Chondrocyte (in vitro differentiated cells): ENCODE measurements around the gene MIPOL1. TPM values are rescaled to one million over a fixed set of nuclear protein-coding genes. Genes with fewer than 3 reads are reported as not detected.
"Not testable (repeated sequence)": the region's sequence is repeated elsewhere in the genome, so short reads cannot be mapped to it uniquely, and the experiment has no call there.

Experiments
- DNase-seq: peaks from one replicate; pipeline ENCODE4 v3.0.0; 2021; ENCODE audit warnings: mixed read lengths, low spot score
- H3K27ac Mint-ChIP-seq: one replicate; pipeline ENCODE4 v1.8.0; 2021; ENCODE audit warnings: mild to moderate bottlenecking, moderate library complexity, mixed read lengths; ENCODE audit not compliant: unreplicated experiment
- H3K27me3 Mint-ChIP-seq: 2 replicates; pipeline ENCODE4 v1.8.0; 2021; ENCODE audit warnings: low read depth, mixed read lengths
- H3K36me3 Mint-ChIP-seq: 2 replicates; pipeline ENCODE4 v1.8.0; 2021; ENCODE audit warnings: low read depth, mixed read lengths
- H3K4me1 Mint-ChIP-seq: 2 replicates; pipeline ENCODE4 v1.8.0; 2021; ENCODE audit warnings: low read depth, mild to moderate bottlenecking, mixed read lengths
- H3K4me3 Mint-ChIP-seq: one replicate; pipeline ENCODE4 v1.8.0; 2021; ENCODE audit warnings: mild to moderate bottlenecking, moderate library complexity, mixed read lengths; ENCODE audit not compliant: unreplicated experiment
- H3K9me3 Mint-ChIP-seq: 2 replicates; pipeline ENCODE4 v1.8.0; 2021; ENCODE audit warnings: low read depth, mixed read lengths
- total RNA-seq: library from RNA; stranded (reverse); gene quantifications from 3 replicates; pipeline ENCODE4 v1.2.1, GENCODE V29; 2021
- TF ChIP-seq, protein P1 (sequence below): fragments of 200-600 bp; sonication (generic); IDR thresholded peaks from 2 replicates; pipeline ENCODE4 v1.5.0; 2021; ENCODE audit warnings: antibody characterized with exemption, mild to moderate bottlenecking, moderate library complexity

Gene MIPOL1
- total RNA-seq, 1 donor from 2014 or later: 9.8 TPM

DNA sequence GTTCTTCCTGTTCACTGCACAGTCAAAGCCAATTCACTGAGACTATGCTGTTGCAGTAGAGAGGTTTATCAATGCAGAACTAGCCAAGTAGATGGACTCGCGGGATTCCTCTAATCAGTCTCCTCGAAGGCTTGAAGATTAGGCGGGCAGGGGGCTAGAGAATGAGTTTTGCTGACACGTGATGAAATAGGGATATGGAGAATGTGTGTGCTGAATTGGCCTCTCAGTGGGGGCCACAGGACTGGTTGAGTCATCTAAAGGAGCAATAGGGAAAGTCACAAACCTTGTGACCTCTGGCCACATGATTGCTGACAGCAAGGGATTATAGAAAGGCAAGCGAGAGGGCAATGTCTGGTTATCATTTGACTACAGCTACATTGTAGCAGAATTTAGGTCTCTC lies 12.7 kb downstream of the MIPOL1 start:
- Mint-ChIP-seq H3K4me3 (no peak overlapping the region), H3K36me3 (peaks cover 5% of the 10 kb centered on the region), H3K9me3 (peaks cover 9% of the 10 kb centered on the region), H3K4me1 (peaks cover 15% of the 10 kb centered on the region), H3K27ac (no peak overlapping the region), H3K27me3 (no peaks in the 10 kb centered on the region)
- DNase-seq: no peak
- TF ChIP-seq, protein P1, sequence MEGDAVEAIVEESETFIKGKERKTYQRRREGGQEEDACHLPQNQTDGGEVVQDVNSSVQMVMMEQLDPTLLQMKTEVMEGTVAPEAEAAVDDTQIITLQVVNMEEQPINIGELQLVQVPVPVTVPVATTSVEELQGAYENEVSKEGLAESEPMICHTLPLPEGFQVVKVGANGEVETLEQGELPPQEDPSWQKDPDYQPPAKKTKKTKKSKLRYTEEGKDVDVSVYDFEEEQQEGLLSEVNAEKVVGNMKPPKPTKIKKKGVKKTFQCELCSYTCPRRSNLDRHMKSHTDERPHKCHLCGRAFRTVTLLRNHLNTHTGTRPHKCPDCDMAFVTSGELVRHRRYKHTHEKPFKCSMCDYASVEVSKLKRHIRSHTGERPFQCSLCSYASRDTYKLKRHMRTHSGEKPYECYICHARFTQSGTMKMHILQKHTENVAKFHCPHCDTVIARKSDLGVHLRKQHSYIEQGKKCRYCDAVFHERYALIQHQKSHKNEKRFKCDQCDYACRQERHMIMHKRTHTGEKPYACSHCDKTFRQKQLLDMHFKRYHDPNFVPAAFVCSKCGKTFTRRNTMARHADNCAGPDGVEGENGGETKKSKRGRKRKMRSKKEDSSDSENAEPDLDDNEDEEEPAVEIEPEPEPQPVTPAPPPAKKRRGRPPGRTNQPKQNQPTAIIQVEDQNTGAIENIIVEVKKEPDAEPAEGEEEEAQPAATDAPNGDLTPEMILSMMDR: no peak

DNA sequence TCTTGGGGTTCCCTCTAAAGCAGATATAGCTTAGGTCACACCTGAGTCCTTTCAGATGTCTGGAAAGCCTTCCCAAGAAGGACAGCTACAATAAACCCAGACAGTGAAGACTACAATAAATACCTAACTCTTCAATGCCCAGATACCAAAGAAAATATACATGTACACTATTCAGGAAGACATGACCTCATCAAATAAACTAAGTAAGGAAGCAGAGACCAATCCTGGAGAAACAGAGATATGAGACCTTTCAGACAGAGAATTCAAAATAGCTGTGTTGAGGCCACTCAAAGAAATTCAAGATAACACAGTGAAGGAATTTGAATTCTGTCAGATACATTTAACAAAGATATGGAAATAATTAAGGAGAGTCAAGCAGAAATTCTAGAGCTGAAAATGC lies 15.3 kb downstream of the MIPOL1 start:
- Mint-ChIP-seq H3K4me1 (peaks cover 15% of the 10 kb centered on the region), H3K27me3 (no peaks in the 10 kb centered on the region), H3K27ac (no peak overlapping the region), H3K4me3 (no peak overlapping the region), H3K36me3 (peaks cover 5% of the 10 kb centered on the region), H3K9me3 (peaks cover 5% of the 10 kb centered on the region)
- DNase-seq: no peak
- TF ChIP-seq, protein P1: no peak

DNA sequence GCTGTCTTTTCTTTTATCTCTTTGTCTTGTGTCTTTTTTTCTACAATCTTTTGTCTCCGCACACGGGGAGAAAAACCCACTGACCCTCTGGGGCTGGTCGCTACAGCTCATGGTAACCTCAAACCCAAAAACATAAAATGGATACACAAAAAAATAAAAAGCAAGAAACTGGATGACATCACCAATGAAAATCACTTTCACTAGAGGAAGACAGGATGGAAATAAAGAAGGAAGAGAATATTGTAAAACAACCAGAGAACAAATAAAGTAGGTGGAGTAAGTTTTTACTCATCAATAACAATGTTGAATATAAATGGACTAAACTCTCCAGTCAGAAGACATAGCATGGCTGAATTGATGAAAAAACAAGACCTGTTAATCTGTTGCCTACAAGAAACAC lies 17.6 kb downstream of the MIPOL1 start:
- H3K36me3 Mint-ChIP-seq: peaks cover 5% of the 10 kb centered on the region
- TF ChIP-seq, protein P1: no peak
- H3K27ac Mint-ChIP-seq: no peak overlapping the region
- no peak overlapping the region for H3K4me3 Mint-ChIP-seq
- H3K27me3 Mint-ChIP-seq: no peaks in the 10 kb centered on the region
- DNase-seq: no peak
- H3K9me3 Mint-ChIP-seq: peaks cover 5% of the 10 kb centered on the region
- peaks cover 20% of the 10 kb centered on the region for H3K4me1 Mint-ChIP-seq

DNA sequence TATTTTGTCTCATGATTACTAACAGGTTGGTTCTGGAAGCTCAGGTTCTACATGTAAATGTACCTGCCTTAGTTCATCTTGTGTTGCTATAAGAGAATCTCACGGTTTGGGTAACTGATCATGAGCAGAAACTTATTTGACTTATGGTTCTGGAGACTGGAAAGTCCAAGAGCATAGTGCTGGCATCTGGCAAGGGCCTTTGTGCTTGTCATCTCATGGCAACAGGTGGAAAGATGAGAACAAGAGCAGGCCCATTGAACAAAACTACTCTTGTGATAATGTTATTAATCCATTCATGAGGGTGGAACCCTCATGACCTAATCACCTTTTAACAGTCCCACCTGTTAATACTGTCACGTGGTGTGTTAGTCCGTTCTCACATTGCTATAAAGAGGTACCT lies 23.3 kb downstream of the MIPOL1 start:
- DNase-seq: no peak
- H3K27me3 Mint-ChIP-seq: no peaks in the 10 kb centered on the region
- no peak overlapping the region for H3K4me3 Mint-ChIP-seq
- H3K4me1 Mint-ChIP-seq: peaks cover 5% of the 10 kb centered on the region
- TF ChIP-seq, protein P1: no peak
- no peak overlapping the region for H3K27ac Mint-ChIP-seq
- peaks cover 14% of the 10 kb centered on the region for H3K9me3 Mint-ChIP-seq
- H3K36me3 Mint-ChIP-seq: peaks cover 8% of the 10 kb centered on the region

DNA sequence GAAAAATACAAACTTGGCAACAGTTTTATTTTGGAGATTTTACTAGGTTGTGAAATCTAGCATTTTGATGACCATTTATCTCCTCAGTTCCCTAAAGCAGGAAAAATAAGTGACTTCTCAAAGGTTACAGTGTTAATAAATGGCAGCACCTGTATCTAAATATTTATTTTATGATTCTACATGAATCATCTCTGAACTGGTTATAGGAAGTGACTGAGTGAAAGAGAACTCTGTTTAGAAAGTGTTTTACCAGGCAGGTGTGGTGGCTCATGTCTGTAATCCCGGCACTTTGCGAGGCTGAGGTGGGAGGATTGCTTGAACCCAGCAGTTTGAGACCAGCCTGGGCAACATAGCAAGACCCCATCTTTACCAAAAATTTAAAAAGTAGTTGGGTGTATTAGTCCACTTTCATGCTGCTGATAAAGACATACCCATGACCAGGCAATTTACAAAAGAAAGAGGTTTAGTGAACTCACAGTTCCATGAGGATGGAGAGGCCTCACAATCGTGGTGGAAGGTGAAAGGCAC lies 26.3 kb downstream of the MIPOL1 start:
- no peak for DNase-seq

DNA sequence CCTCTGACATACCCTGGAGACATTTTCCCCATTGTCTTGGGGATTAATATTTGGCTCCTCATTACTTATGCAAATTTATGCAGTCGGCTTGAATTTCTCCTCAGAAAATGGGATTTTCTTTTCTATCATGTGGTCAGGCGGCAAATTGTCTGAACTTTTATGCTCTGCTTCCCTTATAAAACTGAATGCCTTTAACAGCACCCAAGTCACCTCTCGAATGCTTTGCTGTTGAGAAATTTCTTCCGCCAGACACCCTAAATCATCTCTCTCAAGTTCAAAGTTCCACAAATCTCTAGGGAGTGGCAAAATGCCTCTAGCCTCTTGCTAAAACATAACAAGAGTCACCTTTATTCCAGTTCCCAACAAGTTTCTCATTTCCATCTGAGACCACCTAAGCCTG lies 27.9 kb downstream of the MIPOL1 start:
- not testable (repeated sequence) for DNase-seq, H3K4me1 Mint-ChIP-seq, H3K27me3 Mint-ChIP-seq, H3K27ac Mint-ChIP-seq, H3K4me3 Mint-ChIP-seq, H3K36me3 Mint-ChIP-seq
- H3K9me3 Mint-ChIP-seq: peaks cover 14% of the 10 kb centered on the region

More for the DNA sequence above, 26.3 kb downstream of the MIPOL1 start:
- H3K36me3 Mint-ChIP-seq: peaks cover 8% of the 10 kb centered on the region
- H3K27me3 Mint-ChIP-seq: no peaks in the 10 kb centered on the region
- no peaks in the 10 kb centered on the region for H3K4me1 Mint-ChIP-seq
- H3K4me3 Mint-ChIP-seq: no peak overlapping the region
- TF ChIP-seq, protein P1: no peak
- no peak overlapping the region for H3K27ac Mint-ChIP-seq
- H3K9me3 Mint-ChIP-seq: peaks cover 14% of the 10 kb centered on the region
